Activated CD8-positive, alpha-beta T cell treated with anti-CD3 and anti-CD28 coated beads for 36 hours (primary cell): ENCODE measurements around the gene BCOR. TPM values are rescaled to one million over a fixed set of nuclear protein-coding genes. Genes with fewer than 3 reads are reported as not detected.

Experiments used
- ATAC-seq: fragments of 200-7000 bp; cut with Tn5 transposase; one replicate; pipeline ENCODE4 v1.10.0; 2021; ENCODE audit warnings: mild to moderate bottlenecking, moderate library complexity
- CTCF ChIA-PET: fragments of 350-600 bp; sonication (Branson Sonifier 250); formaldehyde crosslinking; loops from one replicate; lab custom pipeline; 2021; ENCODE audit warnings: antibody characterized with exemption; lab: Charles Lee
- POLR2A ChIA-PET: fragments of 350-600 bp; sonication (Branson Sonifier 250); formaldehyde crosslinking; loops from one replicate; lab custom pipeline; 2021; ENCODE audit warnings: antibody characterized with exemption; lab: Charles Lee
- DNase-seq: peaks from one replicate; pipeline ENCODE4 v3.0.0-alpha.2; 2020
- H3K27ac Mint-ChIP-seq: one replicate; pipeline ENCODE4 v1.8.0; 2021; ENCODE audit warnings: mild to moderate bottlenecking, mixed read lengths
- H3K27me3 Mint-ChIP-seq: one replicate; pipeline ENCODE4 v1.8.0; 2021; ENCODE audit warnings: mixed read lengths
- H3K36me3 Mint-ChIP-seq: one replicate; pipeline ENCODE4 v1.8.0; 2021; ENCODE audit warnings: low read depth, mixed read lengths
- H3K4me1 Mint-ChIP-seq: one replicate; pipeline ENCODE4 v1.8.0; 2021; ENCODE audit warnings: low read depth, mixed read lengths
- H3K4me3 Mint-ChIP-seq: one replicate; pipeline ENCODE4 v1.8.0; 2021; ENCODE audit warnings: mild to moderate bottlenecking, moderate library complexity, mixed read lengths
- H3K9me3 Mint-ChIP-seq: one replicate; pipeline ENCODE4 v1.8.0; 2021; ENCODE audit warnings: mixed read lengths
- CTCF ChIP-seq: fragments of 200-600 bp; IDR thresholded peaks from one replicate; pipeline ENCODE4 v1.8.0; 2022; ENCODE audit warnings: antibody characterized with exemption, mild to moderate bottlenecking
- intact Hi-C: fragments of 100-400 bp; cut with micrococcal nuclease; formaldehyde crosslinking; loops from one replicate; pipeline ENCODE4 v1.10.0; 2022
- total RNA-seq, 2 experiments: library from RNA; stranded (reverse); gene quantifications; one replicate each; pipeline ENCODE4 v1.2.3, GENCODE V29; 2021

The BCOR gene
- total RNA-seq, 2 experiments from 2014 or later, result 38.3 to 39.6 TPM

GRCh38 chrX:40104985-40105834 is 7.5 kb upstream of the BCOR start:
- no peak for DNase-seq
- H3K4me3 Mint-ChIP-seq, result peak overlapping the region; percentile 75
- ChIA-PET CTCF (interaction anchor here (1.2 kb wide), 1 partner anchor 374 kb away, joined by 3 read pairs; no protein-coding TSS in a partner anchor), POLR2A (interaction anchor here (0.7 to 2.9 kb wide), 7 partner anchors 8 to 478 kb away, joined by 3 to 11 read pairs (median 4); partner anchors contain the start of gene BCOR)
- peaks cover 6% of the 10 kb centered on the region for H3K4me1 Mint-ChIP-seq
- H3K9me3 Mint-ChIP-seq, result no peaks in the 10 kb centered on the region
- H3K36me3 Mint-ChIP-seq, result no peaks in the 10 kb centered on the region
- peak; percentile 29 for ATAC-seq
- peak overlapping the region; percentile 80 for H3K27ac Mint-ChIP-seq
- H3K27me3 Mint-ChIP-seq, result no peaks in the 10 kb centered on the region
- intact Hi-C loops, result no loop called here
- TF ChIP-seq CTCF, result no peak

- Mint-ChIP-seq H3K36me3 (no peaks in the 10 kb centered on the region), H3K9me3 (no peaks in the 10 kb centered on the region), H3K27me3 (no peaks in the 10 kb centered on the region), H3K4me1 (peaks cover 12% of the 10 kb centered on the region), H3K4me3 (peak overlapping the region; percentile 41), H3K27ac (no peak overlapping the region)
- ChIA-PET POLR2A (interaction anchor here (0.9 to 2.9 kb wide), 7 partner anchors 8 to 477 kb away, joined by 3 to 11 read pairs (median 4); partner anchors contain the start of gene BCOR), CTCF (interaction anchor here (1.2 kb wide), 1 partner anchor 374 kb away, joined by 3 read pairs; no protein-coding TSS in a partner anchor)
- TF ChIP-seq CTCF, result no peak
- intact Hi-C loops, result no loop called here
- ATAC-seq (peak; percentile 18), DNase-seq (peak; percentile 50)
These were observed 6.8 kb upstream of the BCOR start for GRCh38 chrX:40104630-40104984.

GRCh38 chrX:40103565-40104323 is 6.0 kb upstream of the BCOR start:
- TF ChIP-seq CTCF, result no peak
- no peak for DNase-seq
- Mint-ChIP-seq H3K4me3 (peak overlapping the region; percentile 41), H3K36me3 (no peaks in the 10 kb centered on the region), H3K4me1 (peaks cover 17% of the 10 kb centered on the region), H3K9me3 (no peaks in the 10 kb centered on the region), H3K27me3 (no peaks in the 10 kb centered on the region), H3K27ac (no peak overlapping the region)
- ChIA-PET CTCF (no interaction called here), POLR2A (interaction anchor here (0.9 to 2.9 kb wide), 6 partner anchors 7 to 476 kb away, joined by 3 to 11 read pairs (median 4); partner anchors contain the start of gene BCOR)
- intact Hi-C loops, result no loop called here
- ATAC-seq, result no peak

- no peak for TF ChIP-seq CTCF
- ATAC-seq (no peak), DNase-seq (no peak)
- POLR2A ChIA-PET, result interaction anchor here (0.5 kb wide), 1 partner anchor 248 kb away, joined by 3 read pairs; no protein-coding TSS in a partner anchor
- H3K36me3 Mint-ChIP-seq, result no peaks in the 10 kb centered on the region
- intact Hi-C loops, result no loop called here
- no peaks in the 10 kb centered on the region for H3K27me3 Mint-ChIP-seq
- CTCF ChIA-PET, result no interaction called here
- no peak overlapping the region for H3K27ac Mint-ChIP-seq
- peaks cover 15% of the 10 kb centered on the region for H3K4me1 Mint-ChIP-seq
- no peaks in the 10 kb centered on the region for H3K9me3 Mint-ChIP-seq
- no peak overlapping the region for H3K4me3 Mint-ChIP-seq
These were observed 4.9 kb upstream of the BCOR start for GRCh38 chrX:40102393-40103381.
